ENCODE measurements around the gene BAHD1.

BAHD1 gene

DNA sequence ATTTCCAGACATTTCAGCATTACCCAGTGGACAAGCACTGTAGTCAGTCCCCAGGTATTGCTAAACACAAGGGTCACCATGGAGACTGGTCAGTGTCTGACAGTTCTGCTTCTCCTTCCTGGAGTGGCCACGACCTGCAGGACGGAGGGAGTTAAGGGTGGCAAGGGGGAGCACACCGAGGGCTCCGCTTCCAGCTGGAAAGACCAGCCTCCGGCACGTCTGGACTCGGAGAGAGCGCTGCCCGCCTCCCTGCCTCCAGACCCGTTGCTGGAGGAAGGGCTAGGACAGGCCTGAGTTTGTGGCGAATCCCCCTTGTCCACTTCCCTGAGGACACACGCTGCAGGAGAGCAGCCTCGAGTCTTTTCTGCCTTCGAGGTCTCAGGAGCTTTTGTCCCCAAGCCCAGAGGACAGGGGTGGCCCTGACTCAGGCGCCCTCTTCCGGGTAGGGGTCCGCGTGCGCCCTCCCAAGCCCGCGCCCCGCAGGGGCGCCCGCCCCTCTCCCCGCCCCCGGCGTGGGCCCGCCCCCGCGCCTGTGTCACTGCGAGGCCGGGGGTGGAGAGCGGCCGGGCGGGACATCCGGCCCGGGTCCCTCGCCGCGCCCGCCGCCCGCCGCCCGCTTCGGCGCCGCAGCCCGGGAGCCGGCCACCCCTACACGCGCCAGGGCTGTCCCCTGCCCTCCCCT lies 29.8 kb downstream of the BAHD1 start, which contains the start of gene CHST14:
TSS of gene CHST14 (plus strand) at position 562 of the 682 bp plus-strand sequence. CDS start 230 bp downstream, outside the sequence.
- DNase-seq: peak; percentile 85

DNA sequence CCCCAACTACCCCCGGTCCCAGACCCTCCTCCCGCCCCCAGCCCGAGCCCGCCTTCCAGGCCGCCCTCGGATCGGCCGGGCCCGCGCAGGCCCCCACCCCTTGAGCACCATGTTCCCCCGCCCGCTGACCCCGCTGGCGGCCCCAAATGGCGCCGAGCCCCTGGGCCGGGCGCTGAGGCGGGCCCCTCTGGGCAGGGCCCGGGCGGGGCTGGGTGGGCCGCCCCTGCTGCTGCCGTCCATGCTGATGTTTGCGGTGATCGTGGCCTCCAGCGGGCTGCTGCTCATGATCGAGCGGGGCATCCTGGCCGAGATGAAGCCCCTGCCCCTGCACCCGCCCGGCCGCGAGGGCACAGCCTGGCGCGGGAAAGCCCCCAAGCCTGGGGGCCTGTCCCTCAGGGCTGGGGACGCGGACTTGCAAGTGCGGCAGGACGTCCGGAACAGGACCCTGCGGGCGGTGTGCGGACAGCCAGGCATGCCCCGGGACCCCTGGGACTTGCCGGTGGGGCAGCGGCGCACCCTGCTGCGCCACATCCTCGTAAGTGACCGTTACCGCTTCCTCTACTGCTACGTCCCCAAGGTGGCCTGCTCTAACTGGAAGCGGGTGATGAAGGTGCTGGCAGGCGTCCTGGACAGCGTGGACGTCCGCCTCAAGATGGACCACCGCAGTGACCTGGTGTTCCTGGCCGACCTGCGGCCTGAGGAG lies 30.5 kb downstream of the BAHD1 start:
- peak; percentile 77 for DNase-seq

DNA sequence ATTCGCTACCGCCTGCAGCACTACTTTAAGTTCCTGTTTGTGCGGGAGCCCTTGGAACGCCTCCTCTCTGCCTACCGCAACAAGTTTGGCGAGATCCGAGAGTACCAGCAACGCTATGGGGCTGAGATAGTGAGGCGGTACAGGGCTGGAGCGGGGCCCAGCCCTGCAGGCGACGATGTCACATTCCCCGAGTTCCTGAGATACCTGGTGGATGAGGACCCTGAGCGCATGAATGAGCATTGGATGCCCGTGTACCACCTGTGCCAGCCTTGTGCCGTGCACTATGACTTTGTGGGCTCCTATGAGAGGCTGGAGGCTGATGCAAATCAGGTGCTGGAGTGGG lies 31.0 kb downstream of the BAHD1 start:
- no peak for DNase-seq

DNA sequence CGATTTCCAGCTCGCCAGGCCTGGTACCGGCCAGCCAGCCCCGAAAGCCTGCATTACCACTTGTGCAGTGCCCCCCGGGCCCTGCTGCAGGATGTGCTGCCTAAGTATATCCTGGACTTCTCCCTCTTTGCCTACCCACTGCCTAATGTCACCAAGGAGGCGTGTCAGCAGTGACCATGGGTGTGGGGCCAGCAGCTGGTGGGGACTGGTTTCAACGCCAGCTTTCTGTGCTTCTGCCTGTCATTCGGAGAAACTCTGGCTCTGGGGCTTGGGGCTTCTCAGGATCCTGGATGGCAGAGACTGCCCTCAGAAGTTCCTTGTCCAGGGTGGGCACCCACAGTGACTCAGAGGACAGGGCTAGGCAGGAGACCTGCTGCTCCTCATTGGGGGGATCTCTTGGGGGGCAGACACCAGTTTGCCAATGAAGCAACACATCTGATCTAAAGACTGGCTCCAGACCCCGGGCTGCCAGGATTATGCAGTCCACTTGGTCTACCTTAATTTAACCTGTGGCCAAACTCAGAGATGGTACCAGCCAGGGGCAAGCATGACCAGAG lies 31.5 kb downstream of the BAHD1 start:
- DNase-seq: no peak

DNA sequence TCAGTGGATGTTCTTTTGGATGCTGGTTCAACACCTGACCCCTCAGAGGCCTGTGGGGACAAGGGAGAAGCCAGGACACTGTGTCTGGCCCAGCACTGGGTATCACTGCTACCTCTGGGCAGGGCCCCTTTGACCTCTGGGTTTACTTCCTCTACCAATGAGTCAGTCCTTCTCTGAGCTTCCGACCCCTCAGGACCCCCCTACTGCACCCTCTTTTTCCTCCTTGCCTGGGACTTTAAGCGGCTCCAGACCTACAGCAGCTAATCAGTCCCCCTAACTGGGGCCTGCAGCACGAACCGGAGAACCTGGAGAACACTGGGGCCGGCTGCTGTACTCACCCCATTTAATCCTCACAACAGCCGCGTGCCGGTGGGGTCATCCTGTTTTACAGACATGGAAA lies 33.8 kb downstream of the BAHD1 start:
- no peak for DNase-seq

DNA sequence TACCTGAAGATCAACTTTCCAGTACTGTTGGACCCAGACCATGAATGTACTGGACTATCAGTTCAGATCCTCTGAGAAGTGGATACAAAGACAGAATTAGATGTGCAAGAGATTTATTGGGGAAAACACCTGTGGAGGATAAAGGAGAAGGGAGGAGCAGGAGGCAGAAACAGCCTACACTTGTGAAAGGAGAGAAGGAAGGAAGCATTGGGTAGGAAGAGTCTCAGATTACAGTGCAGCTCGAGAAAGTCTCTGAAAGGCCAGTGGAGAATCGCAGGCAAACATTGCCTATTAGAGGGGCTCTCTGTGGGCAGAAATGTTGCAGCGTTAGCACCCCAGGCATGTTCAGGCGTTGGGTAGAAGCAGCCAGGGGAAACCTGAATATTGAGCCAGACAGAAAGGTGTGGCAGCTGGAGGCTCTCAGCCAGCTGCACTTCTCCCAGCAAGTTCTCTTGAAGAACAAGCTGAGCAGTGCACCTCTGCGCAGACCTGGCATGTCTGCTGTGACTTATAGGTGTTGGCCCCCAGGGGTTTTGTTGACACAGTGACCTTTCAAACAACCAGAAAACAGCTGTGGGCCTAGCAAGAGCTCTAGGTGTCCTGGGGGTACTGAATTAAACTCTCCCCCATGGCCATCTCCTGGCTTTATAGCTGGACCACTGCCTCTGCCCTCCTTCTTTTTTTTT lies 37.0 kb downstream of the BAHD1 start:
- DNase-seq: no peak

DNA sequence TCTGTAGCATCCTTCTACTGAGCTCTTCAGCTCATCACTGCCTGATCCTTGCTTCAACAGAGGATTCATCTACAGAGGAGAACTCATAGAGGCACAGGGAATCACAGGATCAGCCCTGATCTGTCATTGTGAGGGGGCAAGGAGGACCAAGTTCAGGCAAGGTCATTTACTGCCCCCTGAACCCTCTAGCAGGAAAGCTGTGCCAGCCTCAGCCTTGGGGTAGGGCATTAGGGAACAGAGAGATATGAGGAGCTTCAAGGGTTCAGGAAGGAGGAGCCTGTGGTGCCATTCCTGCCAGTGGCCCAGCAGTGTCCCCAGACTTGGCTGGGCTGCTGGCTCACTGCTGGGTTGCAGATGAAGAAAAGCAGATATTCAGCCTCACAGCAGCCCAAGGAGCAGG lies 38.3 kb downstream of the BAHD1 start:
- no peak for DNase-seq

DNA sequence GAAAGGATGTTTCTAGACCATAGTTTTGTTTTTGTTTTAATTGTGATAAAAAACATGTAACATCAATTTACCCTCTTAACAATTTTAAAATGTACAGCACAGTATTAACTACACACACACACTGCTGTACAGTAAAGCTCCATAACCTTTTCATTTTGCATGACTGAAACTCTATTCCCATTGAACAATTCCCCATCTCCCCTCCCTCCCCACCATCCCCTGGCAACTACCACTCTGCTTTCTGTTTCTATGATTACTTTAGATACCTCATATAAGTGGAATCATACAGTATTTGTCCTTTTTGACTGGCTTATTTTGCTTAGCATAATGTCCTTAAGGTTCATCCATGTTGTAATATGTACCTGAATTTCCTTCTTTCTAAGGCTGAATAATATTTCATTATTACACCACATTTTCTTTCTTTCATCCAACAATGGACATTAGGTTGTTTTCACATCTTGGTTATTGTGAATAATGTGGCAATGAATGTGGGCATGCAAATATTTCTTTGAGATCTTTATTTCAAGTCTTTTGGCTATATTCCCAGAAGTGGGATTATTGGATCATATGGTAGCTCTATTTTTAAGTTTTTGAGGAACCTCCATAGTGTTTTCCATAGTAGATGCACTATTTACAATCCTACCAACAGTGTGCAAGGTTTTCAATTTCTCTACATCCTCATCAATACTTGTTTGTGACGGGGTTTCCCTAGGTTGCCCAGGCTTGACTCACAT lies 40.8 kb downstream of the BAHD1 start:
- no peak for DNase-seq

DNA sequence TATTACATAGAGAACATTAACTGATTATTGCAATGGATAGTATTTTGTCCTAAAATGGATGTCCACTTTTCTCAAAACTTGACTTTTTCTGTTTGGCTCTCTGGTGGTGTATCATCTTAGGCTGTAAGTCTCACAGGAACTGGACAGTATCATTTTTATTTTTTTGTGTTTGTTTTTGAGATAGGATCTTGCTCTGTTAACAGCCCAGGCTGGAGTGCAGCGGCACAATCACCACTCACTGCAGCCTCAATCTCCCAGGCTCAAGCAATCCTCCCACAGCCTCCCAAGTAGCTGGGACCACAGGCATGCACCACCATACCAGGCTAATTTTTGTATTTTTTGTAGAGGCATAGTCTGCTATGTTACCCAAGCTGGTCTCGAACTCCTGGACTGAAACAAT lies 43.2 kb downstream of the BAHD1 start:
- no peak for DNase-seq

DNA sequence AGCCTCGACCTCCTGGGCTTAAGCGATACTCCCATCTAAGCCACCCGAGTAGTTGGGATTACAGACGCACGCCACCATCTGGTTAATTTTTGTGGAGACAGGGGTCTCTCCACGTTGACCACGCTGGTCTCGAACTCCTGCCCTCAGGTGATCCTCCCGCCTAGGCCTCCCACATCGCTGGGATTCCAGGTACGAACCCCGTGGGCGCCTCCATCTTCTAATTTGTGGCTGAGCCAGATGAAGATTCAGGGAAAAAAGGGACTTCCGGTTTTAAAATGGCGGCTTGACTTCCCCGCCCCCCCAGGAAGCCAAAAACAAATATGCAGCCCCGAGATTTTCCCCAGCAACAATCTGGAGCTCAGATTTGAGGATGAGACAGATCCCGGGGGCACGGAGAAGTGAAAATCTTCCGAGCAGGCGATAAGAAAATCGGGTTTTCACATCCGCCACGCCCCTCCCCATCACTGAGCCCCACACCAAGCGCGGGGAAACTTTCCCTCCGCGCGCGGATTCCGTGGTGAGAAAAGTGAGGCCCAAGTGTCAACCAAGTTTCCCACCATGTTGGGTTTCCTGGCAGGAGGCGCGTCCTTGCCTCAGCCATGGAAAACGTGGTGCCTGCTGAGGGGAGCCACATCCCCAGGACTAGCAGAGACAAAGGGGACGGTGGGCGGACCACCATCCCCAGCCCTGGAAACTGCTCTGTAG lies 45.5 kb downstream of the BAHD1 start:
- DNase-seq: no peak

DNA sequence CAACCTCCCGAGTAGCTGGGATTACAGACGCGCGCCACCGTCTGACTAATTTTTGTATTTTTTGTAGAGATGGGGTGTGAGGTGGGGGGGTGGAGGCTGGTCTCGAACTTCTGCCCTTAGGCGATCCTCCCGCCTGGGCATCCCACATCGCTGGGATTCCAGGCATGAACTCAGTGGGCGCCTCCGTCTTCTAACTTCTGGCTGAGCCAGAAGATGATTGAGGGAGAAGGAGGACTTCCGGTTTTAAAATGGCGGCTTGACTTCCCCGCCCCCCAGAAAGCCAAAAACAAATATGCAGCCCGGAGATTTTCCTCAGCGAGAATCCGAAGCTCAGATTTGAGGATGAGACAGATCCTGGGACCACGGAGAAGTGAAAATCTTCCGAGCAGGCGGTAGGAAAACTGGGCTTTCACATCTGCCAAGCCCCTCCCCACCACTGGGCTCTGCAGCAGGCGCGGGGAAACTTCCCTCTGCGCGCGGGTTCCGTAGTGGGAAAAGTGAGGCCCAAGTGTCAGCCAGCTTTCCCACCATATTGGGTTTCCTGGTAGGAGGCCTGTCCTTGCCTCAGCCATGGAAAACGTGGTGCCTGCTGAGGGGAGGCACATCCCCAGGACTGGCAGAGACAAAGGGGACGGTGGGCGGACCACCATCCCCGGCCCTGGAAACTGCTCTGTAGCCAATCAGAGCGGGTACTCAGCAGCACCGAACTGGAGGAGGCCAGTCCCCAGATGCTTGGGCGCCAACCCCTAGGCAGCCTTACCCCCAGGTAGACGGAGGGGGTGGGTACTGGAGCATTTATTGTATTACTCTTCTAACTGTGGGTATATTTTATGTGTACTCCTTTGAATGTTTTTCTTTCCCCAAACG lies 47.3 kb downstream of the BAHD1 start:
- no peak for DNase-seq

DNA sequence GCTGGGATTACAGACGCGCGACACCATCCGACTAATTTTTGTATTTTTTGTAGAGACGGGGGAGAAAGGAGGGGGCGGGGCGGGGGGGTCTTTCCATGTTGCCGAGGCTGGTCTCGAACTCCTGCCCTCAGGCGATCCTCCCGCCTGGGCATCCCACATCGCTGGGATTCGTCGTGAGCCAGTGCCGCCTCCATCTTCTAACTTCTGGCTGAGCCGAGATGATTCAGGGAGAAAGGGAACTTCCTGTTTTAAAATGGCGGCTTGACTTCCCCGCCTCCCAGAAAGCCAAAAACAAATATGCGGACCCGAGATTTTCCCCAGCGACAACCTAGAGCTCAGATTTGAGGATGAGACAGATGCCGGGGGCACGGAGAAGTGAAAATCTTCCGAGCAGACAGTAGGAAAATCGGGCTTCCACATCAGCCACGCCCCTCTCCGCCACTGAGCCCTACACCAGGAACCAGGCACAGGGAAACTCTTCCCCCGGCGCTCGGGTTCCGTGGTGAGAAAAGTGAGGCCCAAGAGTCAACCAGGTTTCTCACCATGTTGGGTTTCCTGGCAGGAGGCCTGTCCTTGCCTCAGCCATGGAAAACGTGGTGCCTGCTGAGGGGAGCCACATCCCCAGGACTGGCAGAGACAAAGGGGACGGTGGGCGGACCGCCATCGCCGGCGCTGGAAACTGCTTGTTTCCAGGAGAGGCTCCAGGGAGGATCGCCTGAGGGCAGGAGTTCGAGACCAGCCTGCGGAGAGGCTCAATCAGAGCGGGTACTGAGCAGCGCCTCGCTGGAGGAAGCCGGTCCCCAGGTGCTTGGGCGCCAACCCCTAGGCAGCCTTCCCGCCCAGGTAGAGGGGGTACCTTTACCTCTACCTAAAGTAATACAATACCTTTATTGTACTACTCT lies 48.8 kb downstream of the BAHD1 start:
- DNase-seq: no peak

DNA sequence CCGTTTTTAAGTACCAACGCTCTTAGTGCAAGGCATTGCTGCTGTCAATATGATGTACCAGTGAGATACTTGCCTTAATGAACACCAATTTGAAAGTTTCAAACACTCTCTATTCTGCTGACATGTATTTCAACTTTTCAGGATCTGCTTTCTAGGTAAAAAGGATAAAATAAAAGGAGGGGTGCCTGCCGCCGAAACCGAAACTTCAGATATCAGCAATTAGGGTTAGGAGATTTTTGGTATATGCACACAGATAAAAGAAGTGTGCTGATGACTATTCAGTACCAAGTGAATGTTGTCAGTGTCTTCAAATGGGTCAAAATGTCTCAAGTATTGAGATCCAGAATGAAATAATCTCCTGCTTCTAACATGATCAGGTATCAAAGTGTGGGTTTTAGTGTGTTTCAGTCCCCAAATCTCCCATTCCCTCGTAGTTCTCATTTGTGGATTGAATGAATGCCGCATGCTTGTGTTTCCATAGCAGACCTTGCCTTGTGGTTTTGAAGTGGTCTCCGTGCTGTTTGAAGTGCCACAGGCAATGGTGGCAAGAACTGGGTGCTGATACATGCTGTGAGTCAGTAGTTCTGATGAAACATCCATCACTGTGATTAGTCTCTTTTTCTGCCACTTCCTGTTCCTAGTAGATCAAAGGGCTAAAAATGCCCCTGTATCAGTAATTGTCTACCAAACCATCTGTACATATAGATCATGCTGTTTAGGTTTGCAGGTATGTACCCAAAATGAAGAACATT lies 52.5 kb downstream of the BAHD1 start:
- no peak for DNase-seq

DNA sequence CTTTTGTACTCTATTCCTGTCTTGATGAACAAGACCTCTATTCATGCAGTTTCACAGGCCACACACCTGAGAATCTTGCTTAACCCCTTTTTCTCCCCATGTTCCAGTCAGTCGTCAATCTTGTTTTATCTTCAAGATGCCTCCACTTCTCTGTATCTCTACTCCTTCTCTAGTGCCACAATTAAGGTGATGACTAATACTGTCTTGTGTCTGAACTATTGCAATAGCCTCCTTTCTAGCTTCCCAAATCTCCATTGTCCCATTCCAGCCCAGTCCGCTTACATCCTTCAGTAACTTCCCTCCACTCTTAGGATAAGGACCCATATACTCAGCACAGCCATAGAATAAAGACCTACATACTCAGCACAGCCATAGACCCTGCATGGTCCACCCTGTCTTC lies 54.8 kb downstream of the BAHD1 start:
- DNase-seq: no peak

DNA sequence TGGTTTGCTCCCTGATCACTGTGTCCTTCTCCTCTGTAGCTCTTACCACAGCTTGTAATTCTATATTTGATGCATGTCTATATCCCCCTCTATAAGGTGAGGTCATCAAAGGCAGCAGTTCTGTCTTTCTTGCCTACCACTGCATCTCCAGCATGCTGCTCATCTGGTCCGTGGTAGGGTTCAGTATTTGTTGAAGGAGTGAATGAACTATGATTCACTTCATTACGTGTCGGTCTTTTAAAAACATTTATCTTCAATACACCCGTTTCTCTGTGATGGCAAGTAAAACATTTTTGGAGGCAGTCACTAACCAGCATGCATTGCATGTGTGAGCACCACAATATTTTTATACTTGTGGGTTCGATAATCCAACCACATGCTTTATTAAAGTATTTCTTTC lies 57.7 kb downstream of the BAHD1 start:
- DNase-seq: no peak

DNA sequence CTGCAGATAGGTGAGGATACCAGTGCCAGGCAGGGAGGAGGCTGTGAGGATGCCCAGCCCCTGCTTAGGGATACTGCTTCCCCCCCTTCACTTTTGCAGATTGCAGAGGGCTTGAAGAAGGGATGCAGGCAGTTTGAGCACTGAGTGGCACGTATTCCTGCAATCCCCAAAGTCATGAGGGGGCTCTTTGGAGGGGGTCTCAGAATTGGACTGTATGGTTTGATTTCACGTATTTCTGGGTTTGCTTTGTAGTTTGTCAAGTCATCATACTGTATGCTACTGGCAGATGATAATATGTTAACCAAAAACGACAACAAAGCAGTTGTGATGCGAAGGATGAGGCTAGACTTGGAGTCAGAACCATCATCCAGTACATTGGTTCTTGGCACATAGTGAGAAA lies 58.1 kb downstream of the BAHD1 start:
- DNase-seq: no peak

DNA sequence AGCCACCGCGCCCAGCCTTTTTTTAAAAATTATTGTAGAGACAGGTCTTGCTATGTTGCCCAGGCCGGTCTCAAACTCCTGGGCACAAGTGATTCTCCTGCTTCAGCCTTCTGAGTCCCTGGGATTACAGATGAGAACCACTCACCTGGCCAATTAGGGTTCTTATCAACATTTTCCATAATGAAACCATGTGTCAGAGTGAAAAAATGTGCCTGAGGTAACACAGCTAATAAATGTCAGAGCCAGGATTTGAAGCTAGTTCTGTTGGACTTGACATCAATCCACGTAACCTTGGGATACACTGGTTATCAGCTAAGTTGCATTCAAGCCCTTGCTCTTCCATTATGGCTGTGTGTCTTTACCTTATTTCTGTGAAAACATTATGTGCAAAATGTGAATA lies 59.2 kb downstream of the BAHD1 start:
- DNase-seq: no peak

DNA sequence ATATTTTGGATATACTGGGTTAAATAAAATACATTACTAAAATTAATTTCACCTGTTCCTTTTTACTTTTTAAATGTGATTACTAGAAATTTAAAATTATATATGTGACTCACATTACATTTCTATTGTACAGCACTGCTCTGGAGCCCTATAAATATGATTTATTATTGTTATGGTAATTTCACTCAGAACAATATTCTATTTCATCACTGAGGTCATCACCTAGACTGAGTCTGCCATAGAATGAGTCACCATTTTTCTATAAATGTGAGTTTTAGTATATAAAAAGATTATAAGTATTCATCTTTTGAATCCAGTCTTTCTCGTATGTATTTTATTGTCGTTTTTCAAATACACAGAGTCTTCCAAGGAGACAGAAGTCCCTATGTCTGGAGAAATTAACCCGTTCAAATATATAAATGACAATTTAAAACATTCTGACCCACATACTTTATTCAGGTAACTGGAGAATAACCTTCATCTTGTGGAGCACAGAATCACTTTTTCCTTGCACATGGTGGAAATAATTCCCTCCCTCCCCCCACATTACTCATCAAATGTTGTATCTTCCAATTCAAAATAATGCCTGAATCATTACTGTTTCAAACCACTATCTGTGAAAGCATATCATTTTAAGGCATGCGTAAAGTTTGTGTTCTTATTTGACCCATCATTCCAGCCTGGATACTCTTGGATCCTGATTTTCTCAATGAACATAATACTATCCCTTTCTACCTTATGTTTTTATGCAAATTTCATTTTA lies 60.0 kb downstream of the BAHD1 start:
- no peak for DNase-seq

DNA sequence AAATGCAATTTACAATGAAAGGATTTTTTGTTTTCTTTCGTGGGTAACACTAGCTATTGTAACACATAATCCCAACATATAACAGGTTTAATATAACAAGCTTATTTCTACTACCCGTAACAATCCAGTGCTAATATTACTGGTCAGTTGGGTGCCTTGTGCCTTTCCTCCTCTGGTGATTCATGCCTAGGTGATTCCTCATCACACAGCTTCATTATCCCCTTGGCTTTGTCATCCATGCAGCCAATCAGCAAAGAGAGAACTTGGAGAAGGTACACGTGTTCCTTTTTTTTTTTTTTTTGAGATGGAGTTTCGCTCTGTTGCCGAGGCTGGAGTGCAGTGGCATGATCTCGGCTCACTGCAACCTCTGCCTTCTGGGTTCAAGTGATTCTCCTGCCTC lies 60.7 kb downstream of the BAHD1 start:
- no peak for DNase-seq
